Heart right ventricle (tissue), 16 donors: ENCODE measurements around the gene ARMC12. TPM values are rescaled to one million over a fixed set of nuclear protein-coding genes. Genes with fewer than 3 reads are reported as not detected.
"Not testable (repeated sequence)": the region's sequence is repeated elsewhere in the genome, so short reads cannot be mapped to it uniquely, and the experiment has no call there.

Experiments
- ATAC-seq, 8 donors: fragments of 200-7000 bp; cut with Tn5 transposase; one replicate each; pipeline ENCODE4 v1.9.1; 2020; ENCODE audit warnings: mild to moderate bottlenecking in 8 of 8, moderate library complexity in 8 of 8, moderate number of reproducible peaks in 1 of 8
- DNase-seq, 2 donors: peaks; one replicate each; pipeline ENCODE4 v3.0.0-alpha.2; 2020
- H3K27ac ChIP-seq, 10 donors: fragments of 200-600 bp; sonication (generic) in 2 of 10; one replicate each; pipeline versions ENCODE4 v1.5.0 to v1.8.0; 2020 to 2022; ENCODE audit warnings: mild to moderate bottlenecking in 3 of 10
- H3K27me3 ChIP-seq, 7 donors: fragments of 200-600 bp; one replicate each; pipeline ENCODE4 v1.8.0; 2021 to 2022; ENCODE audit warnings: mild to moderate bottlenecking in 2 of 7
- H3K36me3 ChIP-seq, 9 donors: fragments of 200-600 bp; sonication (generic) in 1 of 9; one replicate each; pipeline versions ENCODE4 v1.5.0 to v1.8.0; 2020 to 2022; ENCODE audit warnings: mild to moderate bottlenecking in 2 of 9
- H3K4me1 ChIP-seq, 9 donors: fragments of 200-600 bp; sonication (generic) in 1 of 9; one replicate each; pipeline versions ENCODE4 v1.5.0 to v1.8.0; 2020 to 2022; ENCODE audit warnings: mild to moderate bottlenecking in 4 of 9
- H3K4me3 ChIP-seq, 10 donors: fragments of 200-600 bp; sonication (generic) in 2 of 10; one replicate each; pipeline versions ENCODE4 v1.5.0 to v1.8.0; 2020 to 2022; ENCODE audit warnings: mild to moderate bottlenecking in 7 of 10, moderate library complexity in 2 of 10
- H3K9me3 ChIP-seq, 11 donors: fragments of 200-600 bp in 10 of 11; sonication (generic) in 2 of 11; one replicate each; pipeline versions ENCODE4 v1.5.0 to v1.8.0; 2013 to 2022; ENCODE audit warnings: mild to moderate bottlenecking in 2 of 11, control low read depth in 1 of 11, moderate library complexity in 1 of 11
- CTCF ChIP-seq, 9 donors: fragments of 200-600 bp; sonication (generic) in 2 of 9; IDR thresholded peaks; one replicate each; pipeline versions ENCODE4 v1.5.0 to v1.8.0; 2021 to 2022; ENCODE audit warnings: antibody characterized with exemption in 9 of 9, mild to moderate bottlenecking in 5 of 9, moderate library complexity in 1 of 9
- WGBS, 2 donors: extraction: QIAGEN DNeasy Blood & Tissue Kit; methylation state at CpG; one replicate each; pipeline ENCODE4 v1.1.7; 2013; ENCODE audit warnings: inconsistent platforms in 1 of 2; 5-methylcytosine and 5-hydroxymethylcytosine counted together
- intact Hi-C, 10 donors: fragments of 100-400 bp; cut with DNase I; formaldehyde crosslinking; loops; one replicate each; pipeline versions ENCODE4 v1.11.1 to v1.14.2; 2022
- long read RNA-seq, 3 donors: library from polyadenylated mRNA; unstranded; transcript quantifications; one replicate each; pipeline ENCODE4 v2.0.0, GENCODE V29; 2020 to 2021
- polyA plus RNA-seq, 2 donors: library from polyadenylated mRNA; stranded (reverse); fragments of 200-250 nt; gene quantifications; one replicate each; pipeline ENCODE4 v1.2.3, GENCODE V29; 2013
- total RNA-seq, 10 donors: library from RNA; stranded (reverse); fragmentation: NEBNext Ultra II Directional in 3 of 10; extraction: Animal tissue kit (Norgen Biotek cat#: 25700) in 3 of 10; gene quantifications; one replicate each; pipeline versions ENCODE4 v1.2.1 to v1.2.4, GENCODE V29; 2021 to 2023
- donor health status: Arrhythmogenic right ventricular cardiomyopathy.
- donor health status: ischemic (EF 13 %, LVEDD 7.1; RV severe dilation, severe dysfunction).
- donor health status: healthy with polysubstance abuse.
- donor health status: DM: no; HTN: yes; CAD: no.
- donor health status: DM: no; HTN: no; CAD: no.
- donor health status: ischemic (EF 25% LVEDD 6.9; RV normal size, moderate dysfunction).
- donor health status: ischemic (EF 25% LVEDD 5.7; RV mildly dilated, moderate dysfunction).
- donor health status: healthy.
- donor health status: DM: yes; HTN: yes; CAD: no.
- donor health status: Ischemic cardiomyopathy.
- donor health status: ischemic (EF 35%, LVEDD 5.7; RV mildly dilated, moderate dysfunction).
- donor health status: nonischemic (EF 11% LVEDD 7.7; RV severe dilation, severe dysfunction).
- donor health status: DM: yes; HTN: yes; CAD: no.
- donor health status: PGD.
- donor health status: ischemic (EF 29% LVEDD 5.4; RV normal size, mild dysfunction).
- donor health status: nonischemic (EF 23%, LVEDD 6.1; RV moderate dilation, normal function).

The ARMC12 gene, protein sequence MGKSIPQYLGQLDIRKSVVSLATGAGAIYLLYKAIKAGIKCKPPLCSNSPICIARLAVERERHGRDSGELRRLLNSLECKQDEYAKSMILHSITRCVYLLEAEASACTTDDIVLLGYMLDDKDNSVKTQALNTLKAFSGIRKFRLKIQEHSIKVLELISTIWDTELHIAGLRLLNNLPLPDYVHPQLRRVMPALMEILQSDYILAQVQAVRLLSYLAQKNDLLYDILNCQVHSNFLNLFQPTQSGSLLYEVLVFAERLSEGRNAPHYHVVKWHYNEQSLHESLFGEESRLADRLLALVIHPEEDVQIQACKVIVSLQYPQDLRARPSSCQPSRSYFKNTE
- total RNA-seq (under 1 TPM in 4 of 10 donors, not detected in 6; 0.20 to 0.37 (median 0.24) TPM), polyA plus RNA-seq (under 1 TPM; 0.16 to 0.95 TPM)
- long read RNA-seq, donor 1: 0 reads
- long read RNA-seq, donor 2, partial matches to known transcripts: 0 of 1 reads
- long read RNA-seq, donor 2, other reads (novel, unspliced or antisense): 1 of 1 reads
- long read RNA-seq, donor 3, partial matches to known transcripts: 0 of 1 reads
- long read RNA-seq, donor 3, other reads (novel, unspliced or antisense): 1 of 1 reads

DNA sequence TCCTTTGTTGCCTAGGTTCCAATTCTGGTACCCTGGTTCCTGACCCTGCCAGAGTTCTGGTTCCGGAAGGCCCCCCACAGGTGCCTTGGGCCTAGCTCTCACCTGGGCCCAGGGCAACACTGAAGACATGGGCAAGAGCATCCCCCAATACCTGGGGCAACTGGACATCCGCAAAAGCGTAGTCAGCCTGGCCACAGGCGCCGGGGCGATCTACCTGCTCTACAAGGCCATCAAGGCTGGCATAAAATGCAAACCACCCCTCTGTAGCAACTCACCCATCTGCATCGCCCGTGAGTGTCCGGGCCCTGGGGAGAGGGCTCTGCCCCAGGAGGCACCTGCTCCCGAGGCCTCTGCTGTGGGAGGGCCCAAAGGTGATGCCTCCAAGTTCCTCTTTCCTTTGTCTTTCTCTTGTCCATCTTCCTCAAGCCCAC, at the start of gene ARMC12:
Gene ARMC12, plus strand, starts transcription at position 51 of the 431 bp plus-strand sequence. Its CDS starts 77 bp downstream, at position 128.
- H3K4me1 ChIP-seq: peaks cover 6 to 49% (median 26%) of the 10 kb centered on the region in 9 donors
- peak in 2 of 8 donors; percentile 2 to 12 for ATAC-seq

DNA sequence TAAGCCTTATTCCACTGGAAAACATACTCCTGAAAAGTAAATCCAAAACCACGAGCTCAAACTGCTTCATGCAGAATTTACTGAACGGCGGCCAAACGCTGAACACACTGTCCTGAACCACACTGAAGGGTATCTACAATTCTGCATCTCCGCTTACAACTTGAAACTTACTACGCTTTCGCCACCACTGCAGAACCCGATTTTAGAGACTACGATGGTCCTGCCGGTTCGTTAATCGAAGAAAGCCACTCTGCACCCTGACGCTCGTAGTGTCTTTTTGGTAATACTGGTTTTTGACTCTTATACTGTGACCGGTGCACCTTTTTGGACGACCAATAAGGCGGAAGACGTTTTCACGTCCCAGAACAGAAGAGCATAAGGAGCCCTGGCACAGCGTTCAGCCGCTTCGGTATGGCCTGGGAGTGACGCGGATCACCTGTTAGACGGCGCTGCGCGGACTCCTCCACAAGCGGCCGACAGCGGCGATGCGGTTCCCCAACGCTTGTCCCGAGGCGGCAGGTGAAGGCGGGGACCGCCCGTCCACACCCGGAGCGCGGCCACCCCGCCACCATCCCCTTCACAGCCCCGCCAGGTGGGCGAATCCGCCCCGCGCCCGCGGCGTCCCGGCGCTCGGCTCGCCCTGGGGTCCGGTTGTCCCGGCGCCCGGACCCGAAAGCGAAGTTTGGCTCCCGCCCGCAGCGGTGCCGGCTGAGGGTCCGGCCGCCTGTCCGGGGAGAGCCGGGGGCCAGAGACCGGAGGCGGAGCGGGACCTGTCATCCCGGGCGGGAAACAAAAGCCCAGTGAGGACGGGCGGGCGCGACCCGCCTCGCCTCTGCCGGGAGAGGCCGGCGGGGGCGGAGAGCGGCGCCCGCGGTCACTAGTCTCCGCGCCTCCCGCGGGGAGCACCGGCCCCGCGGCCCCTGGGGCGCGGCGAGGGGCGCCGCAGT, 48.9 kb upstream of the ARMC12 start:
- Histone ChIP-seq H3K4me1 (peaks cover 0 to 68% (median 34%) of the 10 kb centered on the region in 9 donors), H3K9me3 (no peaks in the 10 kb centered on the region), H3K36me3 (peaks cover 0 to 18% (median 0%) of the 10 kb centered on the region in 9 donors), H3K27ac (peak overlapping the region; percentile 87 to 99 (median 93)), H3K4me3 (peak overlapping the region; percentile 72 to 97 (median 93)), H3K27me3 (no peaks in the 10 kb centered on the region)
- intact Hi-C loops: loop anchor here (1.0 to 10.0 kb wide), 13 partner anchors 23 to 106 kb away; no protein-coding TSS in a partner anchor
- no peak for TF ChIP-seq CTCF (IDR thresholded peaks at IDR 0.05)
- 0% methylated on average over 98 to 100 of the region's 100 CpGs for WGBS, 2 donors
- peak; percentile 16 to 46 (median 36) for ATAC-seq
- DNase-seq: peak; percentile 30 to 55

More for the DNA sequence above, at the start of gene ARMC12:
- TF ChIP-seq CTCF (IDR thresholded peaks at IDR 0.05): no peak
- H3K4me3 ChIP-seq: no peak within 1 kb of the TSS
- H3K27me3 ChIP-seq: no peaks in the 10 kb centered on the region
- WGBS, 2 donors: 92 to 93% methylated on average over 10 of the region's 10 CpGs
- peak in 1 of 2 donors; percentile 15 for DNase-seq
- H3K9me3 ChIP-seq: no peaks in the 10 kb centered on the region
- H3K36me3 ChIP-seq: no peaks in the 10 kb centered on the region
- intact Hi-C loops: loop anchor here (1.0 to 5.0 kb wide), 9 partner anchors 135 to 215 kb away; no protein-coding TSS in a partner anchor
- no peak within 1 kb of the TSS for H3K27ac ChIP-seq

- Histone ChIP-seq H3K36me3 (peaks cover 0 to 11% (median 0%) of the 10 kb centered on the region in 9 donors), H3K27me3 (no peaks in the 10 kb centered on the region), H3K4me1 (peaks cover 0 to 65% (median 34%) of the 10 kb centered on the region in 9 donors), H3K27ac (peak within 1 kb of the TSS; percentile 87 to 99 (median 93)), H3K4me3 (peak within 1 kb of the TSS; percentile 72 to 97 (median 93)), H3K9me3 (no peaks in the 10 kb centered on the region)
- TF ChIP-seq CTCF (IDR thresholded peaks at IDR 0.05): peak in 1 of 9 donors; percentile 8
- 2 to 4% methylated on average over 46 to 80 of the region's 80 CpGs for WGBS, 2 donors
- DNase-seq: peak; percentile 96
- ATAC-seq: peak; percentile 93 to 99 (median 97)
- intact Hi-C loops: loop anchor here (1.0 to 10.0 kb wide), 11 partner anchors 36 to 106 kb away; no protein-coding TSS in a partner anchor
These were observed 48.1 kb upstream of the ARMC12 start, which contains the start of gene FKBP5 for GRCh38 chr6:35688605-35689322. Gene FKBP5 (minus strand): TSS chr6:35688915. CDS start chr6:35642824, 46,091 bp downstream.

DNA sequence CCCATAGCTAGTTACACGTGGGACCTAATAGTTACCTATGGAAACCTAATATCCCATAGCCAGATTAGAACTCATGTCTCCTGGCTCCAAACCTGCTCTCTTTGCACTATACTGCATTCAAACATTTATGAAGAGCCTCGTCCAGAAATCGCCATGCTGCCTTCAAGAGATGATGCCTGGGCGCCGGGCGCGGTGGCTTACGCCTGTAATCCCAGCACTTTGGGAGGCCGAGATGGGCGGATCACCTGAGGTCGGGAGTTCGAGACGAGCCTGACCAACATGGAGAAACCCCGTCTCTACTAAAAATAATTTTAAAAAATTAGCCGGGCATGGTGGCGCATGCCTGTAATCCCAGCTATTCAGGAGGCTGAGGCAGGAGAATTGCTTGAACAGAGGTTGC, 46.8 kb upstream of the ARMC12 start:
- intact Hi-C loops: loop anchor here in 1 of 10 donors (5.0 kb wide), 1 partner anchor 37 kb away; no protein-coding TSS in a partner anchor
- 96 to 97% methylated on average over 16 of the region's 16 CpGs for WGBS, 2 donors
- H3K4me3 ChIP-seq, H3K36me3 ChIP-seq, H3K27me3 ChIP-seq, DNase-seq, ATAC-seq: not testable (repeated sequence)
- H3K9me3 ChIP-seq: peaks cover 0 to 11% (median 0%) of the 10 kb centered on the region in 11 donors
- peak overlapping the region in 3 of 10 donors; percentile 77 to 99 (median 91) for H3K27ac ChIP-seq
- H3K4me1 ChIP-seq: peaks cover 0 to 52% (median 34%) of the 10 kb centered on the region in 9 donors
